T47D (cell line): ENCODE results near the gene TNFRSF4.

ENCODE experiments used
- DNase-seq, 2 experiments: peaks; one replicate each; pipeline versions ENCODE4 v3.0.0 to v3.0.0-alpha.2; 2011 to 2012; ENCODE audit warnings: low read depth in 1 of 2, low spot score in 1 of 2
- JUND ChIP-seq: IDR thresholded peaks from 2 replicates; pipeline ENCODE4 v1.6.1; 2012; ENCODE audit warnings: low read depth
- in situ Hi-C: cut with HindIII; loops from 2 replicates; pipeline ENCODE4 v1.10.0; 2016; ENCODE audit warnings: low sequenced_read_pairs, low pct_unique_long_range_greater_than_20kb

Gene TNFRSF4

GRCh38 chr1:1242461-1243265 is 28.7 kb upstream of the TNFRSF4 start:
- TF ChIP-seq JUND = no peak
- DNase-seq = no peak
- in situ Hi-C loops = no loop called here

- in situ Hi-C loops = no loop called here
- no peak for TF ChIP-seq JUND
These were observed 27.8 kb upstream of the TNFRSF4 start for GRCh38 chr1:1241588-1242219.

GRCh38 chr1:1240822-1241587 is 27.1 kb upstream of the TNFRSF4 start:
- in situ Hi-C loops = no loop called here
- DNase-seq = peak; percentile 79 to 98
- TF ChIP-seq JUND = no peak

More at GRCh38 chr1:1241588-1242219, 27.8 kb upstream of the TNFRSF4 start:
- no peak for DNase-seq

GRCh38 chr1:1240348-1240732 is 26.4 kb upstream of the TNFRSF4 start:
- no peak for TF ChIP-seq JUND
- in situ Hi-C loops = no loop called here
- no peak for DNase-seq

- in situ Hi-C loops = no loop called here
- TF ChIP-seq JUND = no peak
- peak in 1 of 2 experiments; percentile 22 for DNase-seq
These were observed 25.8 kb upstream of the TNFRSF4 start for GRCh38 chr1:1239614-1240347.

GRCh38 chr1:1239227-1239613 is 25.3 kb upstream of the TNFRSF4 start:
- in situ Hi-C loops = no loop called here
- no peak for TF ChIP-seq JUND
- DNase-seq = no peak

GRCh38 chr1:1238702-1239178 is 24.8 kb upstream of the TNFRSF4 start:
- in situ Hi-C loops = no loop called here

GRCh38 chr1:1237874-1238701 is 24.1 kb upstream of the TNFRSF4 start:
- peak in 1 of 2 experiments; percentile 26 for DNase-seq
- no peak for TF ChIP-seq JUND
- in situ Hi-C loops = no loop called here

More at GRCh38 chr1:1238702-1239178, 24.8 kb upstream of the TNFRSF4 start:
- no peak for DNase-seq
- TF ChIP-seq JUND = no peak

- DNase-seq = peak in 1 of 2 experiments; percentile 49
- TF ChIP-seq JUND = no peak
- in situ Hi-C loops = no loop called here
These were observed 23.3 kb upstream of the TNFRSF4 start for GRCh38 chr1:1236945-1237873.

- no peak for TF ChIP-seq JUND
- in situ Hi-C loops = no loop called here
- DNase-seq = no peak
These were observed 22.3 kb upstream of the TNFRSF4 start for GRCh38 chr1:1236176-1236763.
